Liver (tissue), 9 donors: Measurements from ENCODE around the gene C18orf32. TPM values are rescaled to one million over a fixed set of nuclear protein-coding genes. Genes with fewer than 3 reads are reported as not detected.

Experiments
- DNase-seq: peaks from one replicate; pipeline ENCODE4 v3.0.0-alpha.2; 2017; ENCODE audit warnings: low spot score
- H3K27ac ChIP-seq, 2 donors: one replicate each; pipeline ENCODE4 v1.7.0; 2013; ENCODE audit warnings: inconsistent platforms in 2 of 2, low read length in 2 of 2, control low read depth in 1 of 2, low read depth in 1 of 2, mild to moderate bottlenecking in 1 of 2
- H3K27me3 ChIP-seq, 4 donors: one replicate each; pipeline versions ENCODE4 v1.6.1 to v1.7.0; 2013; ENCODE audit warnings: low read length in 3 of 4, inconsistent platforms in 1 of 4, mild to moderate bottlenecking in 1 of 4, moderate library complexity in 1 of 4; ENCODE audit not compliant: control insufficient read depth in 4 of 4, insufficient read depth in 4 of 4
- H3K36me3 ChIP-seq, 4 donors: one replicate each; pipeline versions ENCODE4 v1.6.1 to v1.7.0; 2013; ENCODE audit warnings: low read length in 3 of 4, mild to moderate bottlenecking in 3 of 4, low read depth in 1 of 4, moderate library complexity in 1 of 4; ENCODE audit not compliant: control insufficient read depth in 4 of 4, insufficient read depth in 3 of 4
- H3K4me1 ChIP-seq, 4 donors: one replicate each; pipeline versions ENCODE4 v1.6.1 to v1.7.0; 2013; ENCODE audit warnings: low read length in 3 of 4, mild to moderate bottlenecking in 3 of 4, moderate library complexity in 1 of 4; ENCODE audit not compliant: control insufficient read depth in 4 of 4, insufficient read depth in 4 of 4
- H3K4me3 ChIP-seq, 3 donors: one replicate each; pipeline versions ENCODE4 v1.6.1 to v1.7.0; 2013; ENCODE audit warnings: low read length in 3 of 3, control low read depth in 1 of 3, low read depth in 1 of 3, mild to moderate bottlenecking in 1 of 3
- H3K9ac ChIP-seq, 2 donors: one replicate each; pipeline ENCODE4 v1.7.0; 2013; ENCODE audit warnings: low read length in 2 of 2, mild to moderate bottlenecking in 2 of 2, moderate library complexity in 2 of 2, control low read depth in 1 of 2, low read depth in 1 of 2
- H3K9me3 ChIP-seq, 4 donors: one replicate each; pipeline versions ENCODE4 v1.6.1 to v1.7.0; 2013; ENCODE audit warnings: low read length in 3 of 4; ENCODE audit not compliant: control insufficient read depth in 4 of 4
- ATF3 ChIP-seq: IDR thresholded peaks from 2 replicates; pipeline ENCODE4 v1.6.1; 2016; ENCODE audit warnings: antibody characterized with exemption
- CTCF ChIP-seq: fragments of 150-350 bp; IDR thresholded peaks from 2 replicates; pipeline ENCODE4 v1.5.1; 2017; ENCODE audit warnings: improper control_type of control experiment, low read depth, low read length; ENCODE audit not compliant: missing input control
- EGR1 ChIP-seq, 2 donors: IDR thresholded peaks; 2 replicates each; pipeline ENCODE4 v1.6.1; 2016 to 2018; ENCODE audit warnings: antibody characterized with exemption in 2 of 2, low read depth in 2 of 2
- FOXA1 ChIP-seq: IDR thresholded peaks from 2 replicates; pipeline ENCODE4 v1.6.1; 2016; ENCODE audit warnings: antibody characterized with exemption
- FOXA2 ChIP-seq: IDR thresholded peaks from 2 replicates; pipeline ENCODE4 v1.6.1; 2016; ENCODE audit warnings: antibody characterized with exemption
- GABPA ChIP-seq, 2 donors: IDR thresholded peaks in 1 of 2; conservative IDR thresholded peaks in 1 of 2; 2 replicates each; pipeline ENCODE4 v1.6.1; 2016; ENCODE audit warnings: antibody characterized with exemption in 2 of 2, mild to moderate bottlenecking in 1 of 2, moderate library complexity in 1 of 2
- HNF4A ChIP-seq, 2 donors: conservative IDR thresholded peaks; 2 replicates each; pipeline ENCODE4 v1.6.1; 2016; ENCODE audit warnings: antibody characterized with exemption in 2 of 2, mild to moderate bottlenecking in 2 of 2
- HNF4G ChIP-seq: IDR thresholded peaks from 2 replicates; pipeline ENCODE4 v1.6.1; 2016; ENCODE audit warnings: antibody characterized with exemption
- JUND ChIP-seq, 2 donors: IDR thresholded peaks; 2 replicates each; pipeline ENCODE4 v1.6.1; 2016; ENCODE audit warnings: antibody characterized with exemption in 2 of 2
- MAX ChIP-seq: IDR thresholded peaks from 2 replicates; pipeline ENCODE4 v1.6.1; 2016; ENCODE audit warnings: antibody characterized with exemption
- NR2F2 ChIP-seq: IDR thresholded peaks from 2 replicates; pipeline ENCODE4 v1.6.1; 2016; ENCODE audit warnings: antibody characterized with exemption
- RAD21 ChIP-seq, 2 donors: IDR thresholded peaks; 2 replicates each; pipeline ENCODE4 v1.6.1; 2016; ENCODE audit warnings: antibody characterized with exemption in 2 of 2, mild to moderate bottlenecking in 2 of 2
- REST ChIP-seq: IDR thresholded peaks from 2 replicates; pipeline ENCODE4 v1.6.1; 2016; ENCODE audit warnings: antibody characterized with exemption, mild to moderate bottlenecking
- RXRA ChIP-seq, 2 donors: IDR thresholded peaks; 2 replicates each; pipeline ENCODE4 v1.6.1; 2017 to 2018; ENCODE audit warnings: antibody characterized with exemption in 2 of 2, mild to moderate bottlenecking in 1 of 2
- SP1 ChIP-seq: IDR thresholded peaks from 2 replicates; pipeline ENCODE4 v1.6.1; 2018; ENCODE audit warnings: antibody characterized with exemption, mild to moderate bottlenecking
- TAF1 ChIP-seq: conservative IDR thresholded peaks from 2 replicates; pipeline ENCODE4 v1.6.1; 2016; ENCODE audit warnings: antibody characterized with exemption, mild to moderate bottlenecking
- YY1 ChIP-seq: IDR thresholded peaks from 2 replicates; pipeline ENCODE4 v1.6.1; 2016; ENCODE audit warnings: antibody characterized with exemption, mild to moderate bottlenecking
- ZBTB33 ChIP-seq: IDR thresholded peaks from 2 replicates; pipeline ENCODE4 v1.6.1; 2016; ENCODE audit warnings: antibody characterized with exemption
- WGBS: extraction: QIAGEN DNeasy Blood & Tissue Kit; methylation state at CpG from one replicate; pipeline ENCODE4 v1.1.7; 2013; 5-methylcytosine and 5-hydroxymethylcytosine counted together
- polyA plus RNA-seq, 2 donors: library from polyadenylated mRNA; stranded (reverse) in 1 of 2; unstranded in 1 of 2; fragments of 200-250 nt in 1 of 2; fragments of >200 nt in 1 of 2; fragmentation: Nextera tagmentation in 1 of 2; extraction: Ambion mirVana in 1 of 2; gene quantifications; one replicate each; pipeline versions ENCODE4 v1.2.1 to v1.2.3, GENCODE V29; 2013 to 2015
- total RNA-seq, 2 donors: library from RNA; depleted of rRNA; stranded (reverse); fragments of >200 nt; gene quantifications; one replicate each; pipeline ENCODE4 v1.2.3, GENCODE V29; 2014
- donor health status: healthy.
- donor health status: healthy.
- donor health status: healthy.
- donor health status: healthy.
- donor health status: healthy.

Gene C18orf32
- total and polyA plus RNA-seq, 4 donors, result 12.4 to 63.2 (median 29.8) TPM

GRCh38 chr18:49471532-49471931 is 15.5 kb downstream of the C18orf32 start:
- Histone ChIP-seq H3K9ac (no peak overlapping the region), H3K36me3 (peaks cover 0 to under 1% (median 0%) of the 10 kb centered on the region in 4 donors), H3K4me1 (no peaks in the 10 kb centered on the region), H3K4me3 (no peak overlapping the region), H3K9me3 (no peaks in the 10 kb centered on the region), H3K27ac (no peak overlapping the region), H3K27me3 (no peaks in the 10 kb centered on the region)
- 90% methylated on average over 1 of the region's 1 CpG for WGBS
- DNase-seq, result no peak
- TF ChIP-seq YY1 (no peak), REST (no peak), RAD21 (IDR thresholded peaks at IDR 0.05) (no peak), TAF1 (no peak), SP1 (no peak), HNF4A (conservative IDR thresholded peaks at IDR 0.05) (no peak), EGR1 (IDR thresholded peaks at IDR 0.05; ENCODE audit: low read depth in 2 of 2) (no peak), HNF4G (no peak), ZBTB33 (no peak), RXRA (IDR thresholded peaks at IDR 0.05) (no peak), FOXA1 (no peak), JUND (IDR thresholded peaks at IDR 0.05) (no peak), ATF3 (no peak), CTCF (no peak), FOXA2 (no peak), MAX (no peak), GABPA (IDR thresholded peaks at IDR 0.05 in 1 of 2, conservative IDR thresholded peaks at IDR 0.05 in 1 of 2) (no peak), NR2F2 (no peak)

GRCh38 chr18:49467599-49467998 is 19.4 kb downstream of the C18orf32 start:
- Histone ChIP-seq H3K4me1 (no peaks in the 10 kb centered on the region), H3K9ac (no peak overlapping the region), H3K9me3 (no peaks in the 10 kb centered on the region), H3K27me3 (no peaks in the 10 kb centered on the region), H3K36me3 (no peaks in the 10 kb centered on the region), H3K27ac (no peak overlapping the region), H3K4me3 (no peak overlapping the region)
- DNase-seq, result no peak
- 93% methylated on average over 4 of the region's 4 CpGs for WGBS
- TF ChIP-seq FOXA1, result no peak
- no peak for TF ChIP-seq TAF1
- no peak for TF ChIP-seq ATF3
- TF ChIP-seq GABPA (IDR thresholded peaks at IDR 0.05 in 1 of 2, conservative IDR thresholded peaks at IDR 0.05 in 1 of 2), result no peak
- no peak for TF ChIP-seq JUND (IDR thresholded peaks at IDR 0.05)
- TF ChIP-seq HNF4A (conservative IDR thresholded peaks at IDR 0.05), result no peak
- TF ChIP-seq SP1, result no peak
- TF ChIP-seq REST, result no peak
- no peak for TF ChIP-seq RXRA (IDR thresholded peaks at IDR 0.05)
- TF ChIP-seq EGR1 (IDR thresholded peaks at IDR 0.05; ENCODE audit: low read depth in 2 of 2), result no peak
- no peak for TF ChIP-seq YY1
- TF ChIP-seq MAX, result no peak
- no peak for TF ChIP-seq RAD21 (IDR thresholded peaks at IDR 0.05)
